Measurements from ENCODE around the gene LPAR1. TPM values are rescaled to one million over a fixed set of nuclear protein-coding genes. Genes with fewer than 3 reads are reported as not detected.

LPAR1 gene
- total RNA-seq, 1 donor from 2014 or later = 13.8 TPM

DNA sequence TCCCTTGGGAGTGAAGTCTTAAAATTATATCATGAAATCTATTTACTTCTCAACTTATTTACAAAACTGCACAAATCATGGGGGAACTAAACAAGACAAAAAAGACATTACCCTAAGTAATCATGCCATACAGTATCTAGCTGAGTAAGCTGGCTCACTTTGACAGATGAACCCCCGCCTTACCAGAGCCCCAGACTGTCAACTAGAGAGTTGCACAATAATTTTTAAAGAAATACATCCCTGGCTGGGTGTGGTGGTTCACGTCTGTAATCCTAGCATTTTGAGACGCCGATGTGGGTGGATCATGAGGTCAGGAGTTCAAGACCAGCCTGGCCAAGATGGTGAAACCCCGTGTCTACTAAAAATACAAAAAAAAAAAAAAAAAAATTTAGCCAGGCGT, 62.3 kb downstream of the LPAR1 start:
- peak; percentile 50 for ATAC-seq
- DNase-seq (ENCODE audit: missing footprints) = no peak
- intact Hi-C loops (cut with DNase I) = no loop called here

DNA sequence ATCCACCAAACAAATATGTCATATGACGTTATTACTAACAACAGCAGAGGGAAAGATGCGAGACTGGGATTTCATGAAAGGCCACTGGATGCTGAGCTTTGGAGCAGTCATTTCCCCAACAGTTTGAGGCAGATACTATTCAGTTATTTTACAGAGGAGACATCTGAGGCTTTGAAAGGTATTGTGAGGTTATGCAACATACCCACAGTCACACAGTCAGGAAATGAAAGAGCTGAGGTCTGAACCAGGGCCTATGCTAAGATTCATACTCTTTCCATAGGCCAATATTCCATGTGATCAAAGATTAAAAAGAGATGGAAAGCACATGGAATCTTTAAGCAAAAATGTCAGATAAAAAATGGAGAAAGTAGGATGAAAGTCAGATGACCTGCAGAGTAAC, 63.0 kb downstream of the LPAR1 start:
- ATAC-seq (no peak), DNase-seq (ENCODE audit: missing footprints) (no peak)
- intact Hi-C loops (cut with DNase I) = no loop called here

DNA sequence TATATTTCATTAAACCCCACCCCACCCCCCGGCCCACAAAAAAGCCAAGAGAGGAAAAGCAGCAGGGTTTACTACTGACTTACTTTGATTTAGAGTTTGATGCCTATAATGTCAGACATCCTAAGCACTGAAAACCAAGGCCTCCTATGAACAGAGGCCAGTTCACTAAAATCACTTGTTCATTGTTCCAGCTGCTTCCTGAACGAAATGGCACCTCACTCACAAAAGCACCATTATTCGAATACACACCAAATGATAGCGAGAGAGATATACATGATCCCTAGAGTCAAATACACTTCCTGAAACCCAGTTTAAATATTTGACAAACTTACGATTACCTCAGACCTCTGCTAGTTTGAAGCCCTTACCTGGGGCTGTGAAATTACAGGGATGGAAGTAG, 66.6 kb downstream of the LPAR1 start:
- ATAC-seq (no peak), DNase-seq (ENCODE audit: missing footprints) (no peak)
- intact Hi-C loops (cut with DNase I) = no loop called here

DNA sequence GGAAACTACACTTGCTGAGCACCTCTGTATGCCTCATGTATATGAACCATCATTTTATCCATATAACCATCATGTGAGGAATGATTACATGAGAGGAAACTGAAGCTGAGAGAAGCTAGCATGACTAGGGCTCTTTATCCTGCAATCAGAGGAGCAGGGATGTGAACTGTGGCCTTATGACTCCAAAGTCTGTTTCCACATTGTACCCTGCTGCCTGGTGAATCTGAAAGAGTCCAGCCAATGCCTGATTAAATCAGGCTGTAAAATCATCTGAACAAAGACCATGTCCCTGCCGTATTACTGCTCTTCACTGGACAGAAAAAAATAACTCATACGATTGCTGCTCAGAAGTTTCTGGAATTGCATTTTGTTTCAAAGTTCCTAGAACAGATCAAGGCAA, 67.0 kb downstream of the LPAR1 start:
- intact Hi-C loops (cut with DNase I) = no loop called here
- ATAC-seq (no peak), DNase-seq (ENCODE audit: missing footprints) (no peak)

DNA sequence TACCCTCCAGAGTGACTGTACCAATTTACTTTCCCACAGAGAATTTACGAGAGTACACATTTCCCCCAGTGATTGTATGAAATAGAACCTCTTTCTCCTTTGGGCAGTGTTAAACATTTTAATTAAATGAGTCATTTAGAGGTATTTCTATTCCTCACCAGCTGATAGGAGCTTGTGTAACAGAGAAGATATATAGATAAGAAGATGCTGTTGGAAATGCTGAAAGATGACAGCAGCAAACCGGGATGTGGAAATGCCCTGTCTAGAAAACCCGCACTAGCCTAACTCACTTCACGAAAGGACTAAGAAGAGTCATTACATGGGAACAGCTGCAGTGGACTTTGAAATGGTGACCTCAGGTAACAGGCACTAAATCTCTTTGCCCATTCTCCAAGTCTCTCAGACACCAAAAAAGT, 68.3 kb downstream of the LPAR1 start:
- intact Hi-C loops (cut with DNase I) = no loop called here
- ATAC-seq (no peak), DNase-seq (ENCODE audit: missing footprints) (no peak)

DNA sequence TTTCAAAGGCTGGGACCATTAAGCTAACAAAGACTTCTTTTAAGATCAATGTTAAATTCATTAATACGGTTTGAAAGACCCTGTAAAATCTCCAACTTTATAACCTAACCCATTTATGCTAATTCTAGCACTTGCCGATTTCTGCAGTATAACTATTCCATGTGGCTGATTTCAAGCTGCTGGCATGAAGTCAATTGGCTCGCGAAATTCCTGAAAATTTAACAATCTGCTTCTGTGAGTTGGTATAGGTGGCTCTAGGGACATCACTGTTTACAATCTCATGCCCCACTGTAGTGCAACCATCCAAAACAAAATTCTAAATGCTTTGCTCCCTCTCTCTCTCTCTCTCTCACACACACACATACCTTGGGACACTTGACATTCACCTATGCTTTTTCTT, 70.2 kb downstream of the LPAR1 start:
- DNase-seq (ENCODE audit: missing footprints) (no peak), ATAC-seq (no peak)
- intact Hi-C loops (cut with DNase I) = no loop called here

DNA sequence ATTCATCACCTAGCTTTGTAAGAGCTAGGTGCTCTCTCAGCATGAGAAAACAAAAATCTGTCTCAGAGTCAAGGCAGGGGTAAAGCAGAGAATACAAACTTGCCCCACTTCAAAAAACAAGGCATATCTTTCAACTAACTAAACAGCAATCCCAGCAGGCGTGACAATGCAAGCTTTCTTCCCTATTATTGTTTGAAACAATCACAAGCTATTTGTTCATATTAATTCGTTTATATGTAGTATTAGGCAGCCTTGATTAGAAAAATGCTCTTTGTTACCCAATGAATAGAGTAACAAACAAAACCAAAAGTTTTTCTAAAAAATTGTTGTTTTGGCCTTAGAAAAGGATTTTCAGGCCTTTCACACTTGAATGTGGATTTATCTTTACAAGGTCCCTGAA, 71.1 kb downstream of the LPAR1 start:
- ATAC-seq (no peak), DNase-seq (ENCODE audit: missing footprints) (no peak)
- intact Hi-C loops (cut with DNase I) = no loop called here

DNA sequence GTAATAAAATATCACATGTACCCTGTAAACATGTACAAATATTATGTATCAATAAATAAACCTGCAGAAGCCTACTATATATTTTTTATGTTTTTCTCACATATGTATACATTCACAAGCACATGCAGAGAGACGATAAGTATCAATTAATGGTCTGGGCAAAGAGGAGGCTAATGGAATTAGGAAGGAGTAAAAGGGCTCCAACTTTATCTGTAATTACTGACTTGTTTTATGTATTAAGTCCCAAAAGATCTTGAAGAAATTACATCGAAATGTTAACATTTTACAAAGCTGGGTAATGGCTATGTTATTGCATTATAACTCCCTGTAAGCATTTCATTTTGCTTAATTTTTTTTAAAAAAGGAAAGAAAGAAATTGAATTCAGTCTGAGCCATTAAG, 78.0 kb downstream of the LPAR1 start:
- no peak for DNase-seq (ENCODE audit: missing footprints)
- intact Hi-C loops (cut with DNase I) = no loop called here
- ATAC-seq = no peak

DNA sequence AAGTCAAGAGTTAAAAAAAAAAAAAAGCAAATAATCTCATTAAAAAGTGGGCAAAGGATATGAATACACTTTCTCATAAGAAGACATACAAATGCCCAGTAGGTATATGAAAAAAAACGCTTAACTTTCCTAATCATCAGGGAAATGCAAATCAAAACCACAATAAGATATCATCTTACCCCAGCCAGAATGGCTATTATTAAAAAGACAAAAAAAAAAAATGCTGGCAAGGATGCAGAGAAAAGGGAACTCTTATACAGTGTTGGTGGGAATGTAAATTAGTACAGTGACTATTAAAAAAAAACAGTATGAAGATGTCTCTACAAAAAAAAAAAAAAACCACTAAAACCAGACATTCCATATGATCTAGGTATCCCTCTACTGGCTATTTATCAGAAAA, 79.4 kb downstream of the LPAR1 start:
- DNase-seq (ENCODE audit: missing footprints) (no peak), ATAC-seq (no peak)
- intact Hi-C loops (cut with DNase I) = no loop called here

DNA sequence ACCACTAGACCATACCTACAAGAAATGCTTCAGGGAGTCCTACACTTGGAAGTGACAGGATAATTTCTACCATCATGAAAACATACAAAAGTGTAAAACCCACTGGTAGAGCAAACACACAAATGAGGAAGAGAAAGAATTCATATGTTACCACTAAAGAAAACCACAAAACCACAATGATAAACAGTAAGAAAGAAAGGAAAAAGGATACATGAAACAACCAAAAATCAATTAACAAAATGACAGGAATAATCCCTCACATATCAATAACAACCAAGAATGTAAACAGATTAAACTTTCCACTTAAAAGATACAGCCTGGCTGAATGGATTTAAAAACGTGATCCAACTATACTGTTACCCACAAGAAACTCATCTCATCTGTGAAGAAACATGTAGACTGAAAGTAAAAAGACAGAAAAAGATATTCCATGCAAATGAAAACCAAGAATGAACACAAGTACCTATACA, 83.4 kb downstream of the LPAR1 start:
- no peak for ATAC-seq
- intact Hi-C loops (cut with DNase I) = no loop called here
- no peak for DNase-seq (ENCODE audit: missing footprints)

DNA sequence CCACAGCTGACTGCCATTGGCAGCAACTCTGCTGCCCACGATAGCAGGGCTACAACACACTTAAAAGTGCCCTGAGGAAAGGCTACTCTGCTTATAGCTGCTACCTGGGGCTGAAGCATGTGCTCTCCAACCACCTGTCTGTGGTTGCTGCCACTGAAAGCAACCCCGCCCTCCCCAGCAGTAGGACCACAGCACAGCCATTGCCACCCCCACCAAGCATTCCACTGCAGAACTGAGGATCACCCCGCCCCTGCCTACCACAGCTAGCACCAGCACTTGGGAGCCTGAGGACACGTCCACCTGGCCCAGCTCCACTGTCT, 85.8 kb downstream of the LPAR1 start:
- no peak for DNase-seq (ENCODE audit: missing footprints)
- intact Hi-C loops (cut with DNase I) = no loop called here
- ATAC-seq = peak; percentile 5

DNA sequence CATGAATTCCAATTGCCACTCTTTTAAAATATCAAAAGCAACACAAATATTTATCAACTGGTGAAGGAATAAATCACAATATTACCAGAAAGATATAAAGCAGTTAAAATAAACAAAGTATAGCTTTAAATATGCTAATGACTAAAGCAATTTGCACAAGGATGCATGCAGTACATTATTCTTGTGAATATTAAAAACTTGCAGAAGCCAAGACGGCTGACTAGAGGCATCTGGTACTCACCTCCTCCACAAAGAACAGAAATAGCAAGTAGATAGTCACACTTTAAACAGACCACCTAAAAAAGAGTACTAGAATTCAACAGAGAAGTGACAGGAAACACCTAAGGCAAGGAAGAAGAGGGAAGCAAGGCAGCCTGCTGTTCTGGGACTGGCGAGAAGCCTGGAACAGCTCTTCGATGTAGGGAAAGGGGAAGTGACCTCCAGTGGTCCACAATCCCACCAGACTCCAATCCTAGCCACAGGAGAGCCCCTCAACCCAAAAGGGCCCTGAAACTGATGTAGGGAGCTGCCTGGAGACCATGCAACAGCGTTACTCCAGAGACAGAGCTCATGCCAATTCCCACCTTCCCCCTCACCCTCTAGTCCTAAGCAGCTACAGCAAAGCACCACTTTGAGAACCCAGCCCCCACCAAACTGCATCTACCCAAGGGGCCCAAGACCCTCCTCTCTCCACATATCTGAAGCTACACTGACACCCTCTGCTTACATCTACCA, 86.3 kb downstream of the LPAR1 start:
- DNase-seq (ENCODE audit: missing footprints) (no peak), ATAC-seq (peak; percentile 10)
- intact Hi-C loops (cut with DNase I) = no loop called here

DNA sequence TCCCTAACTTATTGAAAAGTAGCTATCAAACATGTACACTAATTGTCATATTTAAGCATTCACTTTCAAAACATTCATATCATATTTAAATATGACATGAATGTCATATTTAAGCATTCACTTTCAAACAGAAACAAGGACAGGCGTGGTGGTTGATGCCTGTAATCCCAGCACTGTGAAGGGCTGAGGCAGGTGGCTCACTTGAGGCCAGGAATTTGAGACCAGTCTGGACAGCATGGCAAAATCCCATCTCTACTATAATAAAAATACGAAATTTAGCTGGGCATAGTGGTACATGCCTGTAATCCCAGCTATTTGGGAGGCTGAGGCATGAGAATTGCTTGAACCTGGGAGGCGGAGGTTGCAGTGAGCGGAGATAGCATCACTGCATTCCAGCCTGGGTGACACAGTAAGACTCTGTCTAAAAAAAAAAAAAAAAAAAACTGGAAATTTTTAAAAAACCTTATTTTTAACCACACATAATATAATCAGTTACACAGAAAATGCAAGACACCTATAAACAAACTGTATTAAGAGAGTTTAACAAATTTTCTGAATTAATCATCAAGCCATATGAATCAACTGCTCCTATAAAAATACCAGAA, 88.1 kb downstream of the LPAR1 start:
- ATAC-seq (no peak), DNase-seq (ENCODE audit: missing footprints) (no peak)
- intact Hi-C loops (cut with DNase I) = no loop called here

DNA sequence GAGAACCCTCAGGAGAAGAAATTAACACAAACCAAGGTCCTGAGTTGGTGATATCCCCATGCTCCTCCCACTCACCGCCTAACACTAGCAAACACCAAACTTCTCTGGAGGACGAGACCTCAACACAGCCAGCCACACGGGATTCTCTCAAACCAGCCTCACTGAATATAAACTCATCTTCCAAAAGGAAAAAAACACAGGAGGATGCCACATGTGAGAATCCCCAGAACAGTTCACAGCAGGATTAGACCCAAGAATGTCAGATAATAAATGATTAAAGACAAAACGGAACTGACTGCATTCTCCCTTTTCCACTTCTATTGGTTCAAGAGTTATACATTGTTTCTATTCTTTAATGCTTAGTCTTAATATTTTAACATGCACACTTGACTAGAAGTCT, 89.2 kb downstream of the LPAR1 start:
- DNase-seq (ENCODE audit: missing footprints) (no peak), ATAC-seq (no peak)
- intact Hi-C loops (cut with DNase I) = no loop called here

DNA sequence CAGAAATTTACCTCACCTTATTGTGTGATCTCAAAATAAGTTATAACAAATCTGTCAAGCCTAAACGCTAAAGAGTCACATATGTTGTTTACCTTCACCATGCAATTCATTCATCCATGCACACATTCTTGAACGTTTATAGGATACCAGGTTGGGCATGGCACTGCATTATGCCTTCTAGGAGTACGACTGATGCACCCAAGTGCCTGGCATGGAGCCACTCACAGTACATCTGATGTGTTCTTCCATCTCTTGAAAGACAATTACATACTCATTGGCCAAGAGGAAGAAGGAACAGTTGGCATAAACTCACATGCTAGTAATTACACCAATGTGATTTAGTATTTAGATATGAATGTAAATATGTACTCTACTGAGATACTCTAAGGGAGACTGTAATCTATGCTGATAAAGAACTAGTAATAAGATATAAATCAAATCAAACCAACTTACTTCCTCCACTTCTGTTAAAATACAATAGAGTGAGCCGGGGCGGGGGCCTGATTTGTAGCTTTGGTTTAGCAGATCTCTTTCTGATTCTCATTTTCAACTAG, 90.7 kb downstream of the LPAR1 start:
- intact Hi-C loops (cut with DNase I) = no loop called here
- DNase-seq (ENCODE audit: missing footprints) (no peak), ATAC-seq (no peak)

DNA sequence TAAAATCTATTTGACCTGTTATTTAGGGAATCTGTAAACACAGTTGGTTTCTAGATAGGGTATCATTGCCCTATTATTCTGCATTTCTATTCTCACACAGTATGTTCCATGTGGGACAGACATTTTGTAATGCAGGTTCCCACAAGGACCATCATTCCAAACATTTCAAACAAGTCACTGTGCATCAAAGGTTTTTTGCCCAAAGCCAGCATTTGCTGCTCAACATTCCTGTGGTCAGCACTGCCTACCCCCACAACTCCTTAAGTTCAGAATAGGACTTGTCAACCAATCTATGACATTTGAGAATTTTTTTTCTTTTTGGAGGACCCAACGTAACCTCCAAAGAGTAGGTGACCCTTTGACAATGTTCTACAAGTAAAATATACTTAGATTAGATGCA, 95.7 kb downstream of the LPAR1 start:
- intact Hi-C loops (cut with DNase I) = no loop called here
- no peak for ATAC-seq

DNA sequence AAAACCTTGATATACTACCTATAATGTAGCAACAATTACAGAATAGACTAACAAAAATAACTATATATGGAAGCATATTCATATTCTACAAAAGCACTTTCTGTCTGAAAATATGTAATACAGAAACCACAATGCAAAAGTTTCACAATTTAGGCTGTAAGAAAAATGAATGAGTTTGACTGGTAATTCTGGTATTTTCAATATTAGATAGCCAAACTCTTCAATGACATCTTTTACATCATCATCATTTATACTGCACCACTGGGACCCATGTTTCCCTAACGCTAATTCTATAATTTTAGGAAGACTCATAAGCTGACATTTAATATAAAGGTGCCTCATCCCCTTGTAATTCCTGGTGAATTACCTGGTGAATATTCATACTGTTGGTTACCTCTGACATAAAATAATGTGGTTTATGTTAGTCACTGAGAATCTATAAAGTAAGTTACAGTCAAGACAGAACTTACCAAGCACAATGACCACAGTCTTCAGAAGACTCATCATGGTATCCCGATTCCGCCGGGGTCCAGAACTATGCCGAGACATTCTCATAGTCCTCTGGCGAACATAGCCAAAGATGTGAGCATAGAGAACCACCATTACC, 97.2 kb downstream of the LPAR1 start:
- intact Hi-C loops (cut with DNase I) = no loop called here
- no peak for DNase-seq (ENCODE audit: missing footprints)
- ATAC-seq = no peak

More for the DNA sequence above, 95.7 kb downstream of the LPAR1 start:
- no peak for DNase-seq (ENCODE audit: missing footprints)

DNA sequence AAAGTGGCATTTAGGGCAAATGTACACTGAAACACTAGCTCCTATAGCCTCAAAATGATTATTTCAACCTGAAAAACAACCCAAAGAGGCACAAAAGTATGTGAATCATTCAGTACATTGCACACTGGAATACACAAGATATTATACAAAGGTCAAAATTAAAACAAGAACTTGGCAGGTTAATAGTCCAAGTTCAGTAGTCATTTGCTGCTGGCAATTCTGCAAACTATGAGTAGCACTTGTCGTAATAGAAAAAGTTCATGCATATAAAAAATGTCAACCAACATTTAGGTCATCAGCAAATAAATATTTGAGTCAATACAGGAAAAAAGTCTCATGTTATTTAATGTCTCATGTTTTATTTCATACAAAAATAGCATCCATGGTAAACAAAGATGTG, 98.7 kb downstream of the LPAR1 start:
- intact Hi-C loops (cut with DNase I) = no loop called here
- ATAC-seq (no peak), DNase-seq (ENCODE audit: missing footprints) (no peak)

DNA sequence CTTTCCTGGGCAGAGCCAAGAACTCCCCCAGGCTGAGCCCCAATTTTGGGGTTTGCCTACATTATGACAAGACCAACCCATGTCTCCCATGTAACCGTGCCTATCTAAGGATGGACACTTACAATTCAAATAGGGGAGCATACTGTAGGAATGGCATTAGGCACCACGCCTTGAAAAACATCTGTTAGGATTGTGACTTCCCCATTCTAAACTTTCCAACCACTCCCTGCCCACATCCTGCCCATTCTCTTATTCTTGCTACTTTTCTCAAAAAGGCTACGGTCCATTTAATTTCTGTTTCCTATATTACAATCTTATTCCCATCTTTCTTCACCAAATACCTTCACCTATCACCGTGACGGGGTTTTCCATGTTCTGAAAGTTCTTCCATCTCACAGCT, 99.2 kb downstream of the LPAR1 start:
- ATAC-seq = peak; percentile 15

DNA sequence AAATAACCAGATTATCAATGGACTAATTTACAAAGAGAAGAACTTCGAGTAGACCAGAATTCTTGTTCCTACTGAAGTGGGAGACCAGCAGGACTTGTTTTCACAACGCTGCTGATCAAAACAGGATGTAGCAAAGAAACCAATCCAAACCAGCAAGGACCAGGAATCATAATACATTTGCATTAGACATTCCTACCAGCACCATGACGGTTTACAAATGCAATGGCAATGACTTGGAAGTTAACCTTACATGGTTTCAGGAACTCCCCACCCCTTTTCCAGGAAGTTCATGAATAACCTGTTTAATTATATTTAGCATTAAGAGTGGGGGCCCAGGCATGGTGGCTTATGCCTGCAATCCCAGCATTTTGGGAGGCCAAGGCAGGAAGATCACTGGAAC, 100.0 kb downstream of the LPAR1 start:
- ATAC-seq (no peak), DNase-seq (ENCODE audit: missing footprints) (no peak)
- intact Hi-C loops (cut with DNase I) = no loop called here

More for the DNA sequence above, 99.2 kb downstream of the LPAR1 start:
- no peak for DNase-seq (ENCODE audit: missing footprints)
- intact Hi-C loops (cut with DNase I) = no loop called here
